Measurements from ENCODE around the gene ITGA5.

Gene ITGA5

DNA sequence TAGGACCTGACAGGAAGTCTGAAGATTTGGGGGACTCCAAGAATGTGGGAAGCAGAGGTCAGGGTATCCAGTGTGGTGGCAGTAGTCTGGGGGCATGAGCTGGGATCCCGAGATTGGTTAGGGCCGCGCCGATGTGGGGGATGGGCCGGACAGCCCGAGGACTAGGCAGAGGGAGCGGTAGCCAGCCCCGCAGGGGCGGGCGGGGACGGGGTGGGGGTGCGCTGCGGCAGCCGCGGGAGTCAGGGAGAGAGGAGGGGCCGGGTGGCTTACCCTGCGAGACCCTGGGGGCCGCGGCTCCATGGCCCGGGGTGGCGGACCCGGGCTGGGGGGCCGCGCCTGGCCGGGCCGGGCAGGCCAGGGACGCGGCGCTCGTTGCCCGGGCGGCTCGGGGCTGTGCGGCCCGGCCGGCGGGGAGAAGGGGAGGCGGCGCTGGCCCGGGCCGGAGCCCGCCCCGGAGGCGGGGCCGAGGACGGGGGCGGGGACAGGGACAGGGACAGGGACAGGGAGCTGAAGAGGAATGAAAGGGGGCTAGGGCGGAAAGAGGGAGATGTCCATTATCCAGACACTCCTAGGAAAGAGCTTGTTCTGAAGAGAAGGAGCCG, 40.2 kb downstream of the ITGA5 start:
- ChIA-PET CTCF (interaction anchor here (0.5 kb wide), 1 partner anchor 72 kb away, joined by 3 read pairs; no protein-coding TSS in a partner anchor), POLR2A (ENCODE audit: low non-redundant PET) (no interaction called here)
- H3K27ac ChIP-seq = peak overlapping the region; percentile 39
- TF ChIP-seq, protein P1, sequence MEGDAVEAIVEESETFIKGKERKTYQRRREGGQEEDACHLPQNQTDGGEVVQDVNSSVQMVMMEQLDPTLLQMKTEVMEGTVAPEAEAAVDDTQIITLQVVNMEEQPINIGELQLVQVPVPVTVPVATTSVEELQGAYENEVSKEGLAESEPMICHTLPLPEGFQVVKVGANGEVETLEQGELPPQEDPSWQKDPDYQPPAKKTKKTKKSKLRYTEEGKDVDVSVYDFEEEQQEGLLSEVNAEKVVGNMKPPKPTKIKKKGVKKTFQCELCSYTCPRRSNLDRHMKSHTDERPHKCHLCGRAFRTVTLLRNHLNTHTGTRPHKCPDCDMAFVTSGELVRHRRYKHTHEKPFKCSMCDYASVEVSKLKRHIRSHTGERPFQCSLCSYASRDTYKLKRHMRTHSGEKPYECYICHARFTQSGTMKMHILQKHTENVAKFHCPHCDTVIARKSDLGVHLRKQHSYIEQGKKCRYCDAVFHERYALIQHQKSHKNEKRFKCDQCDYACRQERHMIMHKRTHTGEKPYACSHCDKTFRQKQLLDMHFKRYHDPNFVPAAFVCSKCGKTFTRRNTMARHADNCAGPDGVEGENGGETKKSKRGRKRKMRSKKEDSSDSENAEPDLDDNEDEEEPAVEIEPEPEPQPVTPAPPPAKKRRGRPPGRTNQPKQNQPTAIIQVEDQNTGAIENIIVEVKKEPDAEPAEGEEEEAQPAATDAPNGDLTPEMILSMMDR (conservative IDR thresholded peaks at IDR 0.05; ENCODE audit: low read depth) = no peak
- DNase-seq (ENCODE audit: low spot score) = no peak

DNA sequence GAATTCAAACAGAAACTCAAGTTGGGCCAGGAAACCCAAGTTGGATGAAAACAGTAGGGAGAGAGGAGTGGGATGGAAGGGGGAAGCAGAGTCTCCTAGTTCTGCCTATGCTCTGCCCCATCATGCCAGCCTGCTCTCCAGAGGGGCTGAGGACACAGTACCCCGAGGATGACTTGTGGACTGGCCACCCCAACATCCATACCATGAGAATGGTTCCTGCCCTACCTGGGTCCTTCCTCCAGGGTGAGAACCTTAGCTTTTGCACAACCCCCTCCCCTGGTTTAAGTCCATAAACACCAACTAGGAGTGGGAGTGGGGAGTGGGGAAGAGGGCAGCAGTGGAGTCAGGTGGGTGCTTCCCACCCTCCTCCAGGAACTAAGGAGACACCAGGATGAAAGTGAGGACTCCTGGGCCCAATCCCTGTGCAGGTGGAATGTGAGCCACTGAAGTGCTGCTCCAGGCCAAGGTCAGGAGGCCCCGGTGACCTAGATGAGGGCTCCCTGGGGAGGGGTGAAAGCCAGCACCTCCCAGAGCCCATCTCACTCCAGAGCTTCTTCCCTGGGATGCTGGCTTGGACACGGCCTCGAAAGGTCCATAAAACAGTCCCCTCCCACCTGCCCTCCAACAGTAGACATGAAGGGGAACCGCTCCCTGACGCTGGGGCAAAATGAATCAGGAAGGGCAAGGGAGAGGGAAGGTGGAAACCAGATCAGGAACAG, 41.1 kb downstream of the ITGA5 start:
- TF ChIP-seq, protein P1 (conservative IDR thresholded peaks at IDR 0.05; ENCODE audit: low read depth) = no peak
- CTCF ChIA-PET = interaction anchor here (0.5 kb wide), 1 partner anchor 71 kb away, joined by 3 read pairs; no protein-coding TSS in a partner anchor
- no peak for DNase-seq (ENCODE audit: low spot score)
- POLR2A ChIA-PET (ENCODE audit: low non-redundant PET) = no interaction called here
- H3K27ac ChIP-seq = peak overlapping the region; percentile 39; the same call in 1 of the 2 replicates

DNA sequence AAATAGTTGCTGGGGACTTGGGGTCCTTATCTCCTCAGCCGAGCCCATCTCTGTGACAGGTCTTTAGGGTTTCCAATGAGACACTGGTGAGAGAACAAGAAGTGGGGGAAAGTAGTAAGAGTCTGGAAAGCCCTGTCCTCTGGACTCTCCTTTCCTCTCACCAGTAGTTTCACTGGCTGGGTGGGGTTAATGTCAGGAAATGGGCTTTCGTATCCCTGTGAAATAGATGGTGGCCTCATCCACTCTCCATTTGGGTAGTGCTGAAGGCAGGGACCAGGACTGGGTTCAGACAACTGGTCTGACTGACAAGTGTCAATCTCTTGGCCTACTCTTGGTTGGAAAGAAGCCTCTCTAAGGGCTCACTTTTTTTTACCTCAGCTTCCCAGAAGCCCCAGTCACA, 42.1 kb downstream of the ITGA5 start:
- DNase-seq (ENCODE audit: low spot score) = no peak
- H3K27ac ChIP-seq = peak overlapping the region; percentile 86; the same call in 1 of the 2 replicates
- TF ChIP-seq, protein P1 (conservative IDR thresholded peaks at IDR 0.05; ENCODE audit: low read depth) = no peak
- CTCF ChIA-PET = interaction anchor here (0.7 kb wide), 1 partner anchor 169 kb away, joined by 3 read pairs; no protein-coding TSS in a partner anchor
- POLR2A ChIA-PET (ENCODE audit: low non-redundant PET) = no interaction called here

DNA sequence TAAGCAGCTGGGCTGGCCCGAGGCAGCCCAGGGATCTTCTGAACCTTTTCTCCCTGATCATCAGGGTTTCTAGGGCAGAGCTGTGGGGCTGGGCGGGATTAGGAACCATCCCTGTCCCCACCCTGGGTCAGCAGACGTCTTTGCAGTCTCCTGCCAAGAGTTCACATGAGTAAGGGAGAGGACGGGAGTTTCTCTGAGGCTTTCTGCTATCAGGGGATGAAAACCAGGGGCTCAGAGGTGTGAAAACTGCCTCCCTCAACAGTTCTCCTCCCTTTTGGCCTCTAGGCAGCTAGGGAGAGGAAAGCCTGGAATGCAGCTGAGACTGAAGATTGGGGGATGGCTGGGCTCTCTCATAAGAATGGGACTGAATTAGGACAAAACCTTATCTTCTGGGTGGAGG, 42.5 kb downstream of the ITGA5 start:
- ChIA-PET CTCF (interaction anchor here (0.7 kb wide), 1 partner anchor 169 kb away, joined by 3 read pairs; no protein-coding TSS in a partner anchor), POLR2A (ENCODE audit: low non-redundant PET) (no interaction called here)
- DNase-seq (ENCODE audit: low spot score) = no peak

DNA sequence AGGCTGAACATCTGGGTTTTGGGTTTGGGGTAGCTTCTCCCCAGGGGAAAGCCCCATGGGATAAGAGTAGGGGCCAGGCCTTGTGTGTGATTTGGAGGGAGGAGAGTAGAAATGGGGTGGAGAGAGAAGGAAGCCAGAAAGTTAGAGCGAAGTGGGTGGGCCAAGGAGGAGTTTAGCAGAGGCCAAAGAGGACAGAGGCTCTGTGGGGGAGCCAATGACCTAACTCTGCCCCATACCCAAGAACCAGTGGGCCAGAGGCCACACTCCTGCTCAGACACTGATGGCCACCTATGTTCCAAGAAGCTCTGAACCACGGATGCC, 43.8 kb downstream of the ITGA5 start:
- CTCF ChIA-PET = no interaction called here
- DNase-seq (ENCODE audit: low spot score) = no peak
- peak overlapping the region; percentile 86 for H3K27ac ChIP-seq
- TF ChIP-seq, protein P1 (conservative IDR thresholded peaks at IDR 0.05; ENCODE audit: low read depth) = no peak
- POLR2A ChIA-PET (ENCODE audit: low non-redundant PET) = interaction anchor here (0.6 kb wide), 1 partner anchor 62 kb away, joined by 3 read pairs; no protein-coding TSS in a partner anchor

More for the DNA sequence above, 42.5 kb downstream of the ITGA5 start:
- TF ChIP-seq, protein P1 (conservative IDR thresholded peaks at IDR 0.05; ENCODE audit: low read depth) = no peak
- peak overlapping the region; percentile 86 for H3K27ac ChIP-seq

DNA sequence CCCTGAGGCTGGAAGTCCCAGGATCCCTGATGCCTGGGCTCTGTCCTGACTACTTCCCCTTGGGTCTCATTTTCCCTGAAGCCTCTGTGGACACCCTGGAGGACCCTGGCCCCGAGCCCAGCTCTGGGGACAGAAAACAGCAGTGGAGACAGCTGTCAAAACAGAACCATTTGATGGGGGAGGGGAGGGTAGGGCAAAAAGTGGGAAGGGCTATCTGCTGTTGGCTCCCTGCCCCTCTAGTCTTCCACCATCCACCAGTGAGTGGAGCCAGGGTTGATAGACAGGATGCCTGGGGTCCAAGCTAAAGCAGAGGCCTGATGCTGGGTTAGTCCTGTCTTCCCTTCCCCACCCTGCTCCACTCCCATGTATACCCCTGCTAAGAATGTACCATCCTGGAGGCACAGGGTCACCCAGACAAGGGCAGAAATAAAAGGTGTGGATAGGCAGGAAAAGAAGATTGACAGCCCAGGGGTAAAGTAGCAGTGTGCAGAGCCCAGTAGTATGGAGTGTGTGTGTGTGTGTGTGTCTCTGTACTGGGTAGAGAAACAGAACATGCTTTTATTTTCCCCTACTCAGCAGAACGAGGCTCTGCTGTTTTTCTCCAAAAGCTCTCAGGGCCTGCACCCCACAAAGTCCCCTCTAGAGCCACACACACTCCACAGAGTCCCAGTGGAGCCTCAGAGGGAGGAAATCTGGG, 44.4 kb downstream of the ITGA5 start:
- CTCF ChIA-PET = interaction anchor here (0.6 kb wide), 1 partner anchor 24 kb away, joined by 3 read pairs; no protein-coding TSS in a partner anchor
- peak overlapping the region; percentile 86 for H3K27ac ChIP-seq
- no peak for DNase-seq (ENCODE audit: low spot score)
- POLR2A ChIA-PET (ENCODE audit: low non-redundant PET) = interaction anchor here (0.6 kb wide), 1 partner anchor 63 kb away, joined by 3 read pairs; no protein-coding TSS in a partner anchor
- TF ChIP-seq, protein P1 (conservative IDR thresholded peaks at IDR 0.05; ENCODE audit: low read depth) = no peak

Data from RWPE1 (cell line).